Epithelial cell of prostate (primary cell): ENCODE data around the gene ITIH5.

ENCODE experiments used
- DNase-seq: peaks from one replicate; pipeline ENCODE4 v3.0.0-alpha.2; 2011; ENCODE audit warnings: low read depth, low spot score
- H3K27ac ChIP-seq: fragments of 450-650 bp; 2 replicates; pipeline ENCODE4 v1.5.1; 2017; ENCODE audit warnings: mild to moderate bottlenecking

ITIH5 gene

DNA sequence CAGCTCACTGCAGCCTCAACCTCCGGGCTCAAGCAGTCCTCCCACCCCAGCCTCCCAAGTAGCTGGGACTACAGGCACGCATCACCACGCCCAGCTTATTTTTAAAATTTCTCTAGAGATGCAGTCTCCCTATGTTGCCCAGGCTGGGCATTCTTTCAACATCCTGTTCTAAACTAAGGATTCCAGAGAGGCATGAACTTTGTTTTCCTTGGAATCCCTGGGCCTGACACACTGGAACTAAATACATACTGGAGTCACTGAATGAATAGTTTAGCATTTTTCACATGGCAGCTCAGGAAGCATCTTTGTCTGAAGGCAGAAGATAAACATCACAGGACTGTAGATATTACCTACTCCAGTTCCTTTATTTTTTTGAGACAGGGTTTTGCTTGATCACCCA is 108.7 kb downstream of the ITIH5 start:
- no peak overlapping the region for H3K27ac ChIP-seq
- no peak for DNase-seq

DNA sequence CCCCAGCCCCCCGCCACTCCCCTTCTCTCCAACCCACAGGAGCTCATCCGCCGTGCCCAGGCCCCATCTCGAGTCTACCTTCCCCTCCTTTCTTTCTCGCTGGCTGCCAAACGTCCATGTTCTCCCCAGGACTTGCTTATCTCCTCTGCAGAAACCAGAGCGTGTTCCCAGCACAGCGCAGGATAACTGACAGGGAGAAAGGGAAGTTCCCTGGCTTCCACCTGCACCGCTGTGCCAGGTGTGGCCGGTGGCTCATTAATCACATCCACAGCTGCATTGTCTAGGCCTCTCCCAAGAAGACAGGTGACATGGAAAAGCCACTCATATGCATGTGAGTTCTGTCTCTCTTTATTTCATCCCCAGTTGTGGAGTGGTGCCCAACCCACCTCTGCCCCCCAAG is 113.2 kb downstream of the ITIH5 start:
- no peak for DNase-seq
- H3K27ac ChIP-seq: no peak overlapping the region

DNA sequence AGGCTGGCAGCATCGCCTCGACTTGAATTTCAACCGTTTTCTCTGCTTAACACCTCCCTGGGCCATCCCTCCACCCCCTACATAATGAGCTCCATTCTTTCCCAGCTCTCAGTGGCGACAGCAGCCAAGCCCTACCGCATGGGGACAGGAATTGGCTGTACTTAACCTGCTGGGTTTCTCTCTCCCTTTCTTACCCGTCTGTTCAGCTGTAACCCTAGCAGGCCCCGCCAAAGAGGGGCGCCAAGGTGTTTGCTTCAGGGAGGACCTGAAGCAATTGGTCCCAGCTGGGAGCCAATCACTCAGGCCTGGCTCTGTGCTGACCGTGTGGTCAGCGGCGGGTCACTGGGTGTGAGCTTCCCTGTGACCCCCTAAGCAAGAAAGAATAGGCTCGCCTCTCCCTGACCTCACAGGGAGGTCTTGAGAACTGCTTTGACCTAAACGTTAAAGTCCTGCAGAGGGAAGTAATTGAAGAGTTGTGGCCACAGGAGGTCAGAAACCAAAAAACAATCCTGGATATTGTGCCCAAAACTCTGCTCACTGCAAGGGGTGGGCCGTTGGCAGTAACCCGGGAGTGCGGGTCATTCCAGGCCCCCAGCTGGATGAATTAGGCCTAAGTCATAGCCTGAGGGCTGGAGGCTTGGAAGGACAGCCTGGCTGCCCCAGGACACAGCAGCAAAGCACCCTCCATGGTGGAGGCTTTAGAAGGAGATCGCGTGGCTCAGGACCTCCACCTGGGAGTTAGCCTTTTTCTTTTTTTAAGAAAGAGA is 114.6 kb downstream of the ITIH5 start:
- H3K27ac ChIP-seq: no peak overlapping the region
- DNase-seq: no peak

DNA sequence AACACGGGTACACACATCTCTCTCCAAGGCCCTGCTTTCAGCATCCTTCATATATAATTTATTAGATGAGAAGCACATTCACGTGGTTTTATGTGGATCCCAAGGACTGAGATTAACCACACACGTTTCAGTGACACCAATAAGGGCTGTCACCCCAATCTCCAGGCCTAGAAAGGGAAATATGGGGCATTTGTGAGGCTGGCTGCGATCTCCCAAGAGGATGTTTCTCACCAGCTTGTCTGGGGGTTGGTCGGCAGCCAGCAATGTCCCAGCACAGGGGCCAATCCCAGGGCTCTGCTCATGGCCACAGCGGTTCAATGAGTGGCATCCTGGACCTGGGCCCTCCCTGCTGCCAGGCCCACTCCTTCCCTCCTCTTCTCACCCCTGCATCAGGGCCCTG is 115.5 kb downstream of the ITIH5 start:
- no peak overlapping the region for H3K27ac ChIP-seq
- no peak for DNase-seq

DNA sequence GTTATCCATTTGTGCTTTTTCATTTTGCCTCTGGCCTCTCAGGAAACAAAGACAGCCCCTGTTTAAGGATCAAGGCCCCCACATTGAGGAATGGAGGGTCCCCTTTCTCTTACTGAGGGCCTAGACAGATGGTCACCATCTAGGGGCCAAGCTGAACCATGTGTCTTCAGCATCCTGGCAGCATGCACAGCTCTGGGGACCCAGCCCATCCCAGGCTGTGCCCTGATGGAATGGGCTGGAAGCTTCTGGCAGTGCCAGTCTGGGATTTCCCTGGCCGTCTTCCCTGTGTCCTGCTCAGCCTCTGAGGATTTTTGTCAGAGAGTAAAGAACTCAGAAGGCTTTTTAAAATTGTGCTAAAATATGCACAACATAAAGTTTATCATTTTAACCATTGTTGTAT is 116.8 kb downstream of the ITIH5 start:
- no peak overlapping the region for H3K27ac ChIP-seq
- no peak for DNase-seq

DNA sequence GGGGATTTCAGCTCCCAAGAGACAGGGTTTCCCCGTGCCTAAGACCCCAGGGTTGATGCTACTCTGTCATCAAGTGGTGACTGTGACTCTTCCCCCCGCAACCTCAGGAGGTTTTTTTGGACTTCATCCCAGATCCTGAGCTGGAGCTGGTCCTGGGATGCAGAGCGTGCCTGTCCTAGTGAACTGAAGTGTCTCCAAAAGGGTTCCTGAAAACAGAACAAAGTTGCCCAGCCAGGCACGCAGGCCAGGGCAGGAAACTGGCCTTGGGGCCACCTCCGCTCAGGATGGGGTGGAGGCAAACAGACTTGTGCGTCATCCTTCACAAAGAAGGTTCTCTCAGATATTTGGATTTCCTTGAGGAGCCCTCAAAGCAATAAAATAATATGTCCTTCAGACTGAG is 118.9 kb downstream of the ITIH5 start:
- H3K27ac ChIP-seq: no peak overlapping the region
- no peak for DNase-seq

DNA sequence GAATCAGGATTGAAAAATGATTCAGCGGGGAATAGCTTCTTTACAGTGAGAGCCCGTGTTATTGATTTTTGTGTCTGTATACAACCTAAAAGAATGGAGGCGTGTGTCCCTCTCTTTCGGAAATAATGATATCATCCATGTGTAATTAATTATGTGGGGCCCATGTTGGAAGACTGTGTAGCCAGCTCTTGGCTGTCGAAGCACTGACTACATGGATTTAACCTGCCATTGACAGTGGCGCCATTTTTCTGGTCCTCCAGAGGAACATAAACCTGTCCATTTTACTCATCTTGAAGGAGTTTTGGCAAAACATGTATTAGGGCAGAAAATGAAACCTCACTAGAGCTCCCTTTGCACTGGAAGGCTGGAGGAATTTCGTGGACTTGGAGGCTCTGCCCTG is 119.6 kb downstream of the ITIH5 start:
- no peak for DNase-seq
- H3K27ac ChIP-seq: no peak overlapping the region

DNA sequence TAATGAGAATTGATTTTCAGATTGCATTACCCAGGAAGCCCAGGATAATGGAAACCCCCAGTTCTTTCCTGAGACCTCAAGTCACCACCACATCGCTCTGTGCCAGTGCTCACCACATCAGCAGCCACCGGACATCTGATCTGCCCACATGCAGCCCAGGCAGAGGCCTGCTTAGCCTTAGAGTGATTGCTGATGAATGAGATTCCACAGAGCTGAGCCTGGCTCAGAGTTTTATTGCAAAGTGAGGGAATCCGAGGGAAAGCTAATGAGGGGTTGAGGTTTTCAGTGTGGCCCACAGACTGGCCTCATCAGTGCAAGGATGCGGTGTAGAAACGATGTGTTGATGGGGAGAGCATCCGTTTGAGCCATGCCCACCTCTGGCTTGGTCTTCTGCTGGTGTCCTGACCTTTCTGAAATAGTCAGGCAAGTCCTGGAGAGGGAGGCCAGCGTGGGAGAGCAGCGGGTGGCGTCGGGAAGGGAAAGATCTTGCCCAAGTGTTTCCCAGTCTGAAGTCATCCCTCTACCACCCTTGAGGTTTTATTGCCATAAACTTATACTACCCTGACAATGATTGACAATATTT is 120.3 kb downstream of the ITIH5 start:
- no peak for DNase-seq

DNA sequence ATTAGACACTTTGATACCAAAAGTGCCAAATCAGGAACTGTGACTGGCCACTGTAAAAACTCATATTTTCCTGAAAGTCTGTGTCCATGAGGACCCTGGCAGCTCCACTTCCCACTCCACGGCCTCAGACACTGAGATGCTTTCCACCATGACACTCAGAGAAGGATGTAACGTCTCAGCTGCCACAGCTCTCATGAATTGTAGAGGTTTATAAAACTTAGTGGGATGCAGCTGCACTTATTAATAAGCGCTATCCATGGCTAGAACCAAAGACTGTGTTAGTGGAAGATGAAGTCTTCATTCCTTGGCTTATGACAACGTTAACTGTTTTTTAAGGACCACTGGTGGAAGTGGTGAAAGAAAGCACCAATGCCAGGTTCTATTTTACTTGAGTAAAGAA is 121.0 kb downstream of the ITIH5 start:
- no peak overlapping the region for H3K27ac ChIP-seq
- no peak for DNase-seq

More for the DNA sequence above, 120.3 kb downstream of the ITIH5 start:
- no peak overlapping the region for H3K27ac ChIP-seq

DNA sequence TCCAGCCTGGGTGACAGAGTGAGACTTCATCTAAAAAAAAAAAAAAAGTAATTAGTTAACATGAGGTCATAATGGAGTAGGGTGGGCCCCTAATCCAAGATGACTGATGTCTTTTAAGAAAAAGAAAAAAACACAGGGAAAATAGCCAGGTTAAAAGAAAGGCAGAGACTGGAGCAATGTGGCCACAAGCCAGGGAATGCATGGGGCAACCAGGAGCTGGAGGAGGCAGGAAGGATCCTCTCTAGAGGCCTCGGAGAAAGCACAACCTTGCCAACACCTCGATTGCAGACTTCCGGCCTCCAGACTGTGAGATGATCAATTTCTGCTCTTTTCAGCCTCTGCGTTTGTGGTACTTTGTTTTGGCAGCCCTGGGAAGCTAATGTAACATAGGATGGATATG is 121.5 kb downstream of the ITIH5 start:
- no peak overlapping the region for H3K27ac ChIP-seq
- no peak for DNase-seq

DNA sequence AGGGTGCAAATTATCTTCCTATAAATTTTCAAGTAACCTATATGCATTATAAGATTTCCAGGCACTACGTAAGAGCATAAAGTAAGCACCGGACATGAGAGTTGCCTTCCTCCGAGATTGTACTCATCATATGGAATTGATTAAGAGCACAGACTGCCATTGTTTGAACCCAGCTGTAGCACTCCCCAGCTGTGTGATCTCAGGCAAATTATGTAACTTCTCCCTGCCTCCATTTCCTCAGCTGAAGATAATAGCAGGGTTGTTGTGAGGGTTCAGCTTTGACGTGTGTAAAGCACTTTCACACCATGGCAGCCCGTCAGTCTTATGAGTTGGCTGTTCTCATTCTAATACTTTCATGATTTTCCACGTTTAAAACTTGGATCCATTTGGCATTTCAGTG is 122.6 kb downstream of the ITIH5 start:
- no peak for DNase-seq
- no peak overlapping the region for H3K27ac ChIP-seq

DNA sequence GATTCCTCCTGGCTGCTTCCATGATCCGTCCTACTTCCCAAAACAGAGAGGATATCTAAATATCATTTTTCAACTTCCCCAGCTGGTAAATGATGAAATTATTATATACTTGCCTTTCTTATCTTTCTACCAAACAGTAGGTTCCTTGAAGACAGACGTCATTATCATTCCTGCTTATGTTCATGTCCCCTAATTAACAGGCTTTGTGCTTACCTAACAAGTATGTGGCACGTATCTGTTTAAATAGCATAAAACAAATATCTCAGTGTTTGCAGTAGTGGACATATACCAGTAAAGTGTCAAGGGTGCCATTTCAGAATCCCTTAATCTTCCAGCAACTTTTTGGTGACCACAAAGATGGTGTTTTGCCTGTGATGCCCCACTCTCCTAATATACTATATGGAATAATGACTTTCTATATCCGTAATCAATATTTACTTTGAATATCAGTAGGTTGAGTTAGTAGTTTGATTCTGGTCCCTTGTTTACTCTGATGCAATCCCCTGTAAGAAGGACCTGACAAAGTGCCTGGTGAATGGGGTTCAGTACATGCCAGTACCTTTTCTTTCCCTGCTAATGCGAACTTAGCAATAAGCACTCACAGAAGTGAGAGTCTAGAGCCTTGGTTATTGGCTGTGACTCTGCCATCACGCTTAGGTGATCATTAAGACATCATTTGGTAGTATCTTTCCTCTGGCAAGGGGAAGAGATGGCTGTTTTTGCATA is 124.4 kb downstream of the ITIH5 start:
- no peak overlapping the region for H3K27ac ChIP-seq
- no peak for DNase-seq

DNA sequence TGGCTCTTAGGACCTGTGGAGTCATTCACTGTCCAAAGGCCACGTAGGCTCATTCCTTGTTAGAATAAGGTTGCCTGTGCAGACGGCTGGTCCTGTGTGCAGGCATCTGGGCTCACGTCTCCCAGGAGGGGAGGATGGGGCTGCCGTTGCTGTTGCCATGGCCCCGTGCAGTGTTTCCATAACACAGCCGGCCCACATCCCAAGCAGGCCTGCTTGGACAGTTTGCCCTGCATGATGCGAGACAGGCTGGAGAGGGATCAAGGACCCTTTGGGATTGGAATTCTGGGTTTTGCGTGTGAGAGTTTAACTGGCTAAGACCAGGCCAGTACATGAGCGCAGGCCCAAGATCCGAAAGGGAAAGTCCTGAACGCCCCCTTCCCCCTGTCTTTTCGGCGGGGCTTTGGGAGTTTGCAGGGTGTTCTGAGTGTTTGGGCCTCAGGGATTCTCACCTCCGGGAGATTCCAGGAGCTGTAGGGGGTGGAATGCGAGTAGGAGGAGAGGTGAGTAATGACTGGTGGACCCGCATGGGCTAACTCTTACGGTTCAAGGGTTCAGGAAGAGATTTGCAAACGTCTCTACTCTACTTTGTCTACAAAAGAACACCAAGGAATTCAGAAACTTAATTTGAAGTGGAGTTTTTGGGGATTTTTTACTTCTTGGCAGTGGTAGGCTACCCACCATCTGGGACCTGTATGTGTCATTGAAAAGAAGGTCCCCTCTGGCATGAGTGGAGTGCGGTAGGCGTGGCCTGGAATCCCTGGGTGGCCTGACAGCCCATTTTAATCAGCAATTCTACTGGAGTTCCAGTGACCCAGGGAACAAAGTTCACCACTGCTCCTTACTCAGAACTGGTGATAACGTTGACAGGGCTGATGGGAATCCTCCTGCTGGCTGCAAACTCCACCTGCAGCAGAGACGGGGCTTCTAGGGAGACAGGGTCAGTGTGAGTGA is 125.4 kb downstream of the ITIH5 start:
- DNase-seq: no peak
- H3K27ac ChIP-seq: no peak overlapping the region

DNA sequence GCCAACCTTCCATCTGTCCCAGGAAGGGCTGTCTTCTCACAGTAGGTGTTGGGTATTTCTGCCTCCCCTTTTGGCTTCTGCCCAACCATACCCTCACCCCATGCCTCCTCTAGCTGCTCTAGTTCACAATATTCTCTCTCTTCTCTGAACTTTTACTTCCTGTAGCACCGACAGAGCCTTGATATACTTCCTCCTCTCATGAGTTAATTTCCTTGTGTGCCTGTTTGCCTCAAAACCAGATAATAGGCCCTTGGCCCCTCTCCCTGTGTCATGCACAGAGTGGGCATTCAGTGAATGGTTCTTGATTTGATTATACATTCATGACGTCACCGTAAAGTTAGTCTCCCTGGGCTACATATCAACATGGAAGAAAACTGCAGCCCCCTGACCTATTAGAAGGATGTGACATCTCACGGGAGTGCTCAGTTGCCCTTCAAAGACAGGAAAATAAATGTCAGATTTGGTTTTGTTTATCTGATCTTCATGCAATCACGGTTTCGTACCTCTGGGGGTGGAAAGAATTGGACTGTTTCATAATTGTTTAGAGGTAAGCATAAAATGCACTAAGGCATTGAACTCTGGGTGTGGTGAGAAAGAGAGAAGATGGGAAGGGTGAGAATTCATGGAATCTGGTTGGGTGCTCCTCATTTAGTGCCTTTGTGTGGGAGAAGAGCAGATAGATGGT is 127.7 kb downstream of the ITIH5 start:
- DNase-seq: no peak
- H3K27ac ChIP-seq: no peak overlapping the region

DNA sequence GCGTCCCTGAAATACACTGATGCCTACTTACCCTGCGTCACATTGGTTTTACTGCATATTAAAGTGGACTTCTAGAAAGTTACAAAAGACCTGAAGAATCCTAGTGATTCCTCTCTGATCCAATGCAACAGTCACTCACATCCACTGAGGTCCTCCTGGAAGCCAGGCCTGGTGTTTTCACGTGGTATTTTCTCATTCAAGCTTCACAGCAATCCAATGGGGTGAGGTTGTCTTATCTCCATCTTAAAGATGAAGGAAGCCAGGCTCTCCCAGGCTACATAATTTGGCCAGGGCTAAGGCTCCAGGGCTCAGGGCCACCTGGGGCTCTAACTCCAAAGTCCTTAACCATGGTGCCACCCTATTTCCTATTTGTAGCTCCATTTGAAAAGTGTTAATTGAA is 129.6 kb downstream of the ITIH5 start:
- no peak overlapping the region for H3K27ac ChIP-seq
- DNase-seq: no peak

DNA sequence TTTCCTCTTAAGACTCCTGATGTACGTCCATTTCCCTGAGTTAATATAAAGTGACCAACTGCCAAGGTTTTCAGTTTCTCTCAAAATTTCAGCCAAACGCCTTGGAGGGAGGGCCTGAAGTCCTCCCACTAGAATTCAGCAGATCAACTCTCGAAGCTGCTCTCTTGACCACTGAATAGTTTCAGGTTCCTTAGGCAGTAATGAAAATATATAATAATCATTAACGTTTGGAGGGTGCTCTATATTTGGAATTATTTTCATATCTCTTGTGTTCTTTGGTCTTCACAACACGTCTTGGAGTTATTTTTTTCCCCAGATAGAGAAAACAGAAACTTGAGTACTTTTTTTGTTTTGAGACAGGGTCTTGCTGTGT is 132.3 kb downstream of the ITIH5 start:
- no peak for DNase-seq
- H3K27ac ChIP-seq: no peak overlapping the region

DNA sequence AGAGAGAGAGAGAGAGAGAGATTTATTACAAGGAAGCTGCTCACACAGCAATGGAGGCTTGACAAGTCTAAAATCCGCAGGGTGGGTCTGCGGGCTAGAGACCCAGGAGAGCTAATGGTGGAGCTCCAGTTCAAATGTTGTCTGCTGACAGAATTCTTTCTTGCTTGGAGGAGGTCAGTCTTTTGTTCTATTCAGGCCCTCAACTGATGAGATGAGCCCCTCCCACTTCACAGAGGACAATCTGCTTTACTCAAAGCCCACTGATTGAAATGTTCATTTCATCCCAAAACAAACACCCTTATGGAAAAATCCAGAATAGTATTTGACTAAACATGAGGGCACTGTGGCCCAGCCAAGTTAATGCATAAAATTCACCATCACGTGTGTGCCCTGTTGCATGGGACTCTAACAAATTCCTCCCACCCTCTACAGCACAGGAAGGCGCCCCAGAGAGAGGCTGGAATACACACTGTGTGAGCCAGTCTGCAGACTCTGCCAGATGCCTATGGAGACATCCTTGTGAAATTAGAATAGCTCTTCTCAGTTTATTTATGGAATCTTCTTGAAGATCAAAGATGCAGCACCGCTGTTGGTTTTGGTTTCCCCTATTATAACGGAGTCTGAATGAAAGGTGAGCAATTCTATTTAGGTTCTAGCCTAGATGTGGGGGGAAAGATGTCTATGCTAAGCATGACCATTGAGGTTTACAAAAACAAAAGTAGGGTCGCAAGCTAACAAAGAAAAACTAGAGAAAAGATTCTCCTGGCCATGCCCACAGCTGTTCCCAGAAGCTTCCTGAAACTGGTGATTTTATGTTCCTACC is 132.9 kb downstream of the ITIH5 start:
- DNase-seq: no peak

DNA sequence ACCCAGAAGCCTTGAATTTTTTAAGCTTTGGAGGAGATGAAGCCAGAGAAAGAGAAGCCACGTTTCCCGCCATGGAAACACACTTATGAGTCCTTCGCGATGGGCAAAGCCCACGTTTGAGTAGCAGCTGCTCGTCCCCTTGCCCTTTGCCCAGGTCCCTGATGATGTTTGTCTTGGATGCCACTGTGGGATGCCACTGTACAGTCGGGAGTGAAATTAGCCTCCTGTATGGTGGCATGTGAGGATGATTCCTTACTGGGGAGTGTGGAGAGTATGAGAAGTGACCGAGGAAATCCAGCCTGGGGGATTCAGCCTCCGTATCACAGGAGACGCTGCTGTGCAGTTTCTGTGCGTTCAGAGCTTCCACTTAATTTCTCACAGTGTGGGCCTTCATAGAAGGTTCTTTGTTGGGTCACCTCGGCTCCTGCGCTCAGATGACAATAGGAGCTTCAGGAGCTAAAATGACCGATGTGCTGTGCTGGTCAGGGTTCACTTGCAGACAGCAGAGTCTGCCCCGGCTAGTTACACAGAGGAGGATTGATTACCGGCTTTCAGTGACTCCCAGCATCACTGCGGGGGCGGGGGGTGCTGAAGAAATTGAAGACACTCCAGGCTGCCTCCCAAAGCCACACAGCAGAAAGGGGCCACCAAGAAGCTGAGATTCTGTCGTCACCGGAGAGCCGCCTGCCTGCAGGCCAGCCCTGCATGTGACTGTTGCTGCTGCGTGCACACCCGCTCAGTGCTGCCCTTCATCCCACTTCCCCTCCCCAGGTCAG is 133.9 kb downstream of the ITIH5 start:
- no peak overlapping the region for H3K27ac ChIP-seq
- no peak for DNase-seq

More for the DNA sequence above, 132.9 kb downstream of the ITIH5 start:
- no peak overlapping the region for H3K27ac ChIP-seq
